CMK (cell line): ENCODE measurements around the gene CFAP77.

Experiments used
- DNase-seq: peaks from one replicate; pipeline ENCODE4 v3.0.0-alpha.2; 2010; ENCODE audit warnings: low read depth

CFAP77 gene

GRCh38 chr9:132408521-132408920 lies 1.5 kb upstream of the CFAP77 start:
- DNase-seq = no peak

- DNase-seq = no peak
Observed at GRCh38 chr9:132410642-132411041, 631 bp downstream of the CFAP77 start.

- no peak for DNase-seq
Observed at GRCh38 chr9:132411091-132411508, 1.1 kb downstream of the CFAP77 start.

GRCh38 chr9:132412089-132412488 lies 2.1 kb downstream of the CFAP77 start:
- no peak for DNase-seq

- no peak for DNase-seq
Observed at GRCh38 chr9:132413926-132414325, 3.9 kb downstream of the CFAP77 start.

GRCh38 chr9:132414731-132415130 lies 4.7 kb downstream of the CFAP77 start:
- DNase-seq = no peak

- DNase-seq = no peak
Observed at GRCh38 chr9:132415181-132415580, 5.2 kb downstream of the CFAP77 start.

GRCh38 chr9:132418726-132419363 lies 8.8 kb downstream of the CFAP77 start:
- DNase-seq = no peak

GRCh38 chr9:132422574-132422973 lies 12.6 kb downstream of the CFAP77 start:
- no peak for DNase-seq

- no peak for DNase-seq
Observed at GRCh38 chr9:132423503-132423902, 13.5 kb downstream of the CFAP77 start.

GRCh38 chr9:132424857-132425674 lies 15.1 kb downstream of the CFAP77 start:
- DNase-seq = no peak

- no peak for DNase-seq
Observed at GRCh38 chr9:132425675-132426062, 15.7 kb downstream of the CFAP77 start.

- no peak for DNase-seq
Observed at GRCh38 chr9:132426639-132427414, 16.8 kb downstream of the CFAP77 start.

GRCh38 chr9:132430998-132431397 lies 21.0 kb downstream of the CFAP77 start:
- no peak for DNase-seq

- DNase-seq = no peak
Observed at GRCh38 chr9:132434881-132435280, 24.9 kb downstream of the CFAP77 start.

- DNase-seq = no peak
Observed at GRCh38 chr9:132439153-132439552, 29.1 kb downstream of the CFAP77 start.

- DNase-seq = no peak
Observed at GRCh38 chr9:132440735-132441134, 30.7 kb downstream of the CFAP77 start.

- DNase-seq = no peak
Observed at GRCh38 chr9:132441404-132441803, 31.4 kb downstream of the CFAP77 start.

GRCh38 chr9:132443951-132444607 lies 34.1 kb downstream of the CFAP77 start:
- no peak for DNase-seq

GRCh38 chr9:132446887-132447286 lies 36.9 kb downstream of the CFAP77 start:
- no peak for DNase-seq

- no peak for DNase-seq
Observed at GRCh38 chr9:132447346-132447745, 37.3 kb downstream of the CFAP77 start.

- no peak for DNase-seq
Observed at GRCh38 chr9:132447902-132448301, 37.9 kb downstream of the CFAP77 start.
